ENCODE data around the gene FRS3.

Gene FRS3

GRCh38 chr6:41741625-41742490 lies 37.8 kb downstream of the FRS3 start:
- DNase-seq (ENCODE audit: low read depth) = no peak

- no peak for DNase-seq (ENCODE audit: low read depth)
Observed at GRCh38 chr6:41740366-41741162, 39.1 kb downstream of the FRS3 start.

- no peak for DNase-seq (ENCODE audit: low read depth)
Observed at GRCh38 chr6:41739041-41739440, 40.7 kb downstream of the FRS3 start.

GRCh38 chr6:41737591-41738130 lies 42.0 kb downstream of the FRS3 start:
- no peak for DNase-seq (ENCODE audit: low read depth)

GRCh38 chr6:41736800-41737555 lies 42.7 kb downstream of the FRS3 start:
- DNase-seq (ENCODE audit: low read depth) = no peak

GRCh38 chr6:41736186-41736733 lies 43.4 kb downstream of the FRS3 start:
- DNase-seq (ENCODE audit: low read depth) = peak; percentile 30

GRCh38 chr6:41735427-41736185 lies 44.1 kb downstream of the FRS3 start, which contains the start of gene TFEB:
Gene TFEB, minus strand, starts transcription at chr6:41735608. Its CDS starts 44,395 bp downstream, at chr6:41691213.
- peak; percentile 84 for DNase-seq (ENCODE audit: low read depth)

GRCh38 chr6:41734666-41735426 lies 44.9 kb downstream of the FRS3 start:
- peak; percentile 81 for DNase-seq (ENCODE audit: low read depth)

- DNase-seq (ENCODE audit: low read depth) = peak; percentile 77
Observed at GRCh38 chr6:41733707-41734665, 45.7 kb downstream of the FRS3 start.

- DNase-seq (ENCODE audit: low read depth) = no peak
Observed at GRCh38 chr6:41733360-41733706, 46.4 kb downstream of the FRS3 start.

- peak; percentile 91 for DNase-seq (ENCODE audit: low read depth)
Observed at GRCh38 chr6:41732591-41733359, 46.9 kb downstream of the FRS3 start.

GRCh38 chr6:41732149-41732548 lies 47.6 kb downstream of the FRS3 start:
- DNase-seq (ENCODE audit: low read depth) = no peak

- no peak for DNase-seq (ENCODE audit: low read depth)
Observed at GRCh38 chr6:41731561-41732086, 48.1 kb downstream of the FRS3 start.

- peak; percentile 66 for DNase-seq (ENCODE audit: low read depth)
Observed at GRCh38 chr6:41730531-41731436, 48.9 kb downstream of the FRS3 start.

GRCh38 chr6:41729624-41730023 lies 50.1 kb downstream of the FRS3 start:
- no peak for DNase-seq (ENCODE audit: low read depth)

- no peak for DNase-seq (ENCODE audit: low read depth)
Observed at GRCh38 chr6:41728954-41729353, 50.7 kb downstream of the FRS3 start.
